H9 (cell line): Measurements from ENCODE around the gene LTA4H. TPM values are rescaled to one million over a fixed set of nuclear protein-coding genes. Genes with fewer than 3 reads are reported as not detected.

ENCODE experiments used
- DNase-seq: peaks from one replicate; pipeline ENCODE4 v3.0.0-alpha.2; 2017
- H2AFZ ChIP-seq: one replicate; pipeline ENCODE4 v1.6.1; 2013; ENCODE audit warnings: mild to moderate bottlenecking, low read length, control low read depth, moderate library complexity
- H2AK5ac ChIP-seq: 2 replicates; pipeline ENCODE4 v1.6.1; 2013; ENCODE audit warnings: low read length, control low read depth, mixed read lengths; ENCODE audit not compliant: insufficient read length
- H2BK120ac ChIP-seq: one replicate; pipeline ENCODE4 v1.6.1; 2013; ENCODE audit warnings: low read depth, mild to moderate bottlenecking, low read length, control low read depth, inconsistent platforms; ENCODE audit not compliant: poor library complexity, severe bottlenecking
- H2BK12ac ChIP-seq: 2 replicates; pipeline ENCODE4 v1.6.1; 2013; ENCODE audit warnings: low read length, control low read depth, mixed read lengths, low read depth; ENCODE audit not compliant: insufficient read length
- H2BK15ac ChIP-seq: 2 replicates; pipeline ENCODE4 v1.6.1; 2013; ENCODE audit warnings: low read depth, low read length, control low read depth
- H2BK20ac ChIP-seq: one replicate; pipeline ENCODE4 v1.6.1; 2013; ENCODE audit warnings: low read depth, mild to moderate bottlenecking, low read length, control low read depth, inconsistent platforms; ENCODE audit not compliant: poor library complexity, severe bottlenecking
- H2BK5ac ChIP-seq: 2 replicates; pipeline ENCODE4 v1.6.1; 2013; ENCODE audit warnings: low read length, control low read depth, mixed read lengths; ENCODE audit not compliant: insufficient read length
- H3K14ac ChIP-seq: 2 replicates; pipeline ENCODE4 v1.6.1; 2013; ENCODE audit warnings: low read length, control low read depth; ENCODE audit not compliant: insufficient read depth
- H3K18ac ChIP-seq: 2 replicates; pipeline ENCODE4 v1.6.1; 2013; ENCODE audit warnings: low read depth, mild to moderate bottlenecking, mixed read lengths, low read length, control low read depth; ENCODE audit not compliant: insufficient read length
- H3K23ac ChIP-seq: 2 replicates; pipeline ENCODE4 v1.6.1; 2013; ENCODE audit warnings: low read length, control low read depth, mixed read lengths, low read depth; ENCODE audit not compliant: insufficient read length
- H3K23me2 ChIP-seq: 2 replicates; pipeline ENCODE4 v1.6.1; 2013; ENCODE audit warnings: low read depth, mild to moderate bottlenecking, mixed read lengths, low read length, control low read depth; ENCODE audit not compliant: insufficient read length, poor library complexity, severe bottlenecking
- H3K27ac ChIP-seq: 2 replicates; pipeline ENCODE4 v1.5.1; 2013; ENCODE audit warnings: low read length, control low read depth, mixed read lengths, low read depth; ENCODE audit not compliant: insufficient read length
- H3K27me3 ChIP-seq: 2 replicates; pipeline ENCODE4 v1.6.1; 2013; ENCODE audit warnings: low read length, control low read depth, inconsistent platforms; ENCODE audit not compliant: insufficient read depth
- H3K4ac ChIP-seq: 2 replicates; pipeline ENCODE4 v1.6.1; 2013; ENCODE audit warnings: low read depth, mild to moderate bottlenecking, control low read depth, inconsistent platforms, low read length, moderate library complexity
- H3K4me1 ChIP-seq: 2 replicates; pipeline ENCODE4 v1.6.1; 2013; ENCODE audit warnings: low read length, control low read depth, inconsistent platforms; ENCODE audit not compliant: insufficient read depth
- H3K4me2 ChIP-seq: 2 replicates; pipeline ENCODE4 v1.6.1; 2013; ENCODE audit warnings: low read length, control low read depth, mixed read lengths; ENCODE audit not compliant: insufficient read length, insufficient read depth
- H3K56ac ChIP-seq: 2 replicates; pipeline ENCODE4 v1.6.1; 2013; ENCODE audit warnings: low read depth, mild to moderate bottlenecking, mixed read lengths, low read length, control low read depth; ENCODE audit not compliant: insufficient read length
- H3K79me1 ChIP-seq: 2 replicates; pipeline ENCODE4 v1.6.1; 2013; ENCODE audit warnings: low read depth, mild to moderate bottlenecking, moderate library complexity, low read length, control low read depth, inconsistent platforms; ENCODE audit not compliant: insufficient read depth, poor library complexity, severe bottlenecking
- H3K79me2 ChIP-seq: 2 replicates; pipeline ENCODE4 v1.6.1; 2013; ENCODE audit warnings: low read length, control low read depth, inconsistent platforms; ENCODE audit not compliant: insufficient read depth
- H3K9ac ChIP-seq: 2 replicates; pipeline ENCODE4 v1.6.1; 2013; ENCODE audit warnings: low read length, control low read depth, mixed read lengths; ENCODE audit not compliant: insufficient read length; ENCODE audit errors: extremely low read depth
- H3K9me3 ChIP-seq: one replicate; pipeline ENCODE4 v1.6.1; 2013; ENCODE audit warnings: low read depth, low read length, inconsistent platforms; ENCODE audit not compliant: control insufficient read depth
- H3T11ph ChIP-seq: one replicate; pipeline ENCODE4 v1.6.1; 2013; ENCODE audit warnings: mild to moderate bottlenecking, low read length, control low read depth, inconsistent platforms
- H4K20me1 ChIP-seq: one replicate; pipeline ENCODE4 v1.6.1; 2013; ENCODE audit not compliant: control insufficient read depth, insufficient read length, insufficient read depth
- H4K5ac ChIP-seq: 2 replicates; pipeline ENCODE4 v1.6.1; 2013; ENCODE audit warnings: low read depth, mild to moderate bottlenecking, mixed read lengths, low read length, control low read depth; ENCODE audit not compliant: insufficient read length
- H4K8ac ChIP-seq: replicated peaks from 2 replicates; pipeline ENCODE4 v1.6.1; 2013; ENCODE audit warnings: low read length, control low read depth, mixed read lengths, low read depth; ENCODE audit not compliant: insufficient read length
- H4K91ac ChIP-seq: 2 replicates; pipeline ENCODE4 v1.6.1; 2013; ENCODE audit warnings: low read depth, mild to moderate bottlenecking, moderate library complexity, mixed read lengths, low read length, control low read depth; ENCODE audit not compliant: insufficient read length
- H3K27ac Mint-ChIP-seq, 3 experiments: 2 replicates in 2 of 3; 3 replicates in 1 of 3; pipeline ENCODE4 v1.8.0; 2020 to 2021; ENCODE audit warnings: mixed read lengths in 3 of 3, mild to moderate bottlenecking in 1 of 3, moderate library complexity in 1 of 3
- H3K27me3 Mint-ChIP-seq: 2 replicates; pipeline ENCODE4 v1.8.0; 2021; ENCODE audit warnings: low read depth, mild to moderate bottlenecking, moderate library complexity, mixed read lengths
- H3K36me3 Mint-ChIP-seq, 3 experiments: 2 replicates in 2 of 3; 3 replicates in 1 of 3; pipeline ENCODE4 v1.8.0; 2020 to 2021; ENCODE audit warnings: low read depth in 3 of 3, mixed read lengths in 3 of 3; ENCODE audit not compliant: insufficient read depth in 1 of 3
- H3K4me1 Mint-ChIP-seq, 2 experiments: 2 replicates each; pipeline ENCODE4 v1.8.0; 2020; ENCODE audit warnings: mixed read lengths in 2 of 2
- H3K4me3 Mint-ChIP-seq, 2 experiments: 2 replicates in 1 of 2; 3 replicates in 1 of 2; pipeline ENCODE4 v1.8.0; 2020 to 2021; ENCODE audit warnings: mild to moderate bottlenecking in 2 of 2, mixed read lengths in 2 of 2, moderate library complexity in 1 of 2
- H3K9me3 Mint-ChIP-seq, 2 experiments: 2 replicates in 1 of 2; 3 replicates in 1 of 2; pipeline ENCODE4 v1.8.0; 2020; ENCODE audit warnings: mild to moderate bottlenecking in 2 of 2, mixed read lengths in 2 of 2, moderate library complexity in 1 of 2
- WGBS: extraction: QIAGEN DNeasy Blood & Tissue Kit; methylation state at CpG from one replicate; pipeline ENCODE4 v1.1.7; 2013; ENCODE audit warnings: missing lambda C conversion rate, low lambda C conversion rate, mixed read lengths; ENCODE audit not compliant: insufficient read length; ENCODE audit errors: extremely low coverage; 5-methylcytosine and 5-hydroxymethylcytosine counted together
- total RNA-seq: library from RNA; stranded (reverse); gene quantifications from 2 replicates; pipeline ENCODE4 v1.2.1, GENCODE V29; 2021
- TF ChIP-seq, protein P1 (sequence below): fragments of 200-600 bp; sonication (generic); conservative IDR thresholded peaks from 3 replicates; pipeline ENCODE4 v1.8.0; 2021; ENCODE audit warnings: antibody characterized with exemption, mild to moderate bottlenecking

LTA4H gene
- total RNA-seq, 1 experiment from 2014 or later = 144 TPM

DNA sequence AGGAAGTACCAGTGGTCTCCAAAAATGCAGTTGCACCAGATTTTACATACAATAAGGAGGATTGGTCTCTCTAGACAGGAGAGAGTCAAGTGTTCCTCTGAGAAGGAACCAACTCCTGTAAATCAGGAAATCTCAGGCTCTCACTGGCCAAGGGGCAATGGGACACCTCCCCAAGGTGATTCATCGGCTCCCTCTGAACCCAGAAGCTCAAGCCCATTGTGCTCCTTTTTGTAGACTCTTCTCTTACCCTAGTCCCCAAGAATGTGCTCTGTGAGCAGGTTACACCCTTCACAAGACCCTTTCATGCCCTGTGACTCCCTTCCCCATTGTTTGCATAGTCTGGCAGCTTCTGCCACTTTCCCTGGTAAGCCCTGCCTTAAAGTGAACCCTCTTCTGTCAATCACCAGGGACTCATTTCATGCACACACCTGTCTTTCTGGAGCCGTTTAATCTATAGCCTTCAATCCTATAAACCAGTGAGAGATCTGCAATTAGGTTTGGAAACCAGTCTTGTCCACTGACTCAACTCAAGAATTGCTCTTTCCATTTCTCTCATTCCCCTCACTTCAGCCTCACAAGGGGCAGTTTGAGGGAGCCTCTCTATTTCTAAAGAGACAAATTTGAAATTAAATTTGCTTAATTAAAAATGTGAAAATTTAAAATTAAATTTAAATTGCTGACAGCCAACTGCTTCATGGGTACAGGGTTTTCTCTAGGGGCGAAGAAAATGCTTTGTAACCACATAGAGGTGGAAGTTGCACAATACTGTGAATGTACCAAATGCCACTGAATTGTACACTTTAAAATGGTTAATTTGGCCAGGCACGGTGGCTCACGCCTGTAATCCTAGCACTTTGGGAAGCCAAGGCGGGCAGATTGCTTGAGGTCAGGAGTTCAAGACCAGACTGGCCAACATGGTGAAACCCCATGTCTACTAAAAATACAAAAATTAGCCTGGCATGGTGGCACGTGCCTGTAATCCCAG is 38.3 kb upstream of the LTA4H start:
- no peak overlapping the region for H2AFZ ChIP-seq
- H3K27ac Mint-ChIP-seq = peak overlapping the region in 1 of 3 experiments; percentile 2; a peak in 1 of 7 replicates
- no peak overlapping the region for H3K18ac ChIP-seq
- H3K4me3 Mint-ChIP-seq = no peak overlapping the region
- no peak overlapping the region for H3K23ac ChIP-seq
- peaks cover 24 to 30% of the 10 kb centered on the region in 2 experiments for H3K4me1 Mint-ChIP-seq
- no peak overlapping the region for H2AK5ac ChIP-seq
- H4K5ac ChIP-seq = no peak overlapping the region
- peaks cover 2% of the 10 kb centered on the region for H3K27me3 Mint-ChIP-seq
- DNase-seq = no peak
- H3K56ac ChIP-seq = no peak overlapping the region
- H2BK120ac ChIP-seq = no peak overlapping the region
- H3T11ph ChIP-seq = no peak overlapping the region
- no peaks in the 10 kb centered on the region for H3K9me3 ChIP-seq
- TF ChIP-seq, protein P1, sequence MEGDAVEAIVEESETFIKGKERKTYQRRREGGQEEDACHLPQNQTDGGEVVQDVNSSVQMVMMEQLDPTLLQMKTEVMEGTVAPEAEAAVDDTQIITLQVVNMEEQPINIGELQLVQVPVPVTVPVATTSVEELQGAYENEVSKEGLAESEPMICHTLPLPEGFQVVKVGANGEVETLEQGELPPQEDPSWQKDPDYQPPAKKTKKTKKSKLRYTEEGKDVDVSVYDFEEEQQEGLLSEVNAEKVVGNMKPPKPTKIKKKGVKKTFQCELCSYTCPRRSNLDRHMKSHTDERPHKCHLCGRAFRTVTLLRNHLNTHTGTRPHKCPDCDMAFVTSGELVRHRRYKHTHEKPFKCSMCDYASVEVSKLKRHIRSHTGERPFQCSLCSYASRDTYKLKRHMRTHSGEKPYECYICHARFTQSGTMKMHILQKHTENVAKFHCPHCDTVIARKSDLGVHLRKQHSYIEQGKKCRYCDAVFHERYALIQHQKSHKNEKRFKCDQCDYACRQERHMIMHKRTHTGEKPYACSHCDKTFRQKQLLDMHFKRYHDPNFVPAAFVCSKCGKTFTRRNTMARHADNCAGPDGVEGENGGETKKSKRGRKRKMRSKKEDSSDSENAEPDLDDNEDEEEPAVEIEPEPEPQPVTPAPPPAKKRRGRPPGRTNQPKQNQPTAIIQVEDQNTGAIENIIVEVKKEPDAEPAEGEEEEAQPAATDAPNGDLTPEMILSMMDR = no peak
- H2BK15ac ChIP-seq = no peak overlapping the region
- no peak overlapping the region for H3K14ac ChIP-seq
- no peak overlapping the region for H3K4me2 ChIP-seq
- H3K36me3 Mint-ChIP-seq = no peaks in the 10 kb centered on the region
- H3K27me3 ChIP-seq = no peaks in the 10 kb centered on the region
- peaks cover 2 to 5% of the 10 kb centered on the region in 2 experiments; a peak in 1 of 5 replicates for H3K9me3 Mint-ChIP-seq
- no peak overlapping the region for H2BK5ac ChIP-seq
- H3K23me2 ChIP-seq = no peaks in the 10 kb centered on the region
- no peak overlapping the region for H3K4ac ChIP-seq
- H2BK12ac ChIP-seq = no peak overlapping the region
- no peak overlapping the region for H3K9ac ChIP-seq
- H4K8ac ChIP-seq = no peak overlapping the region
- H2BK20ac ChIP-seq = no peak overlapping the region
- WGBS = no CpG with 5 or more reads among the region's 7 CpGs
- no peaks in the 10 kb centered on the region for H4K20me1 ChIP-seq
- H3K27ac ChIP-seq = no peak overlapping the region
- H3K79me2 ChIP-seq = no peaks in the 10 kb centered on the region
- no peak overlapping the region for H4K91ac ChIP-seq
- H3K79me1 ChIP-seq = no peaks in the 10 kb centered on the region
- H3K4me1 ChIP-seq = no peaks in the 10 kb centered on the region; the same call in 1 of the 2 replicates
